Measurements from ENCODE around the gene GALE. TPM values are rescaled to one million over a fixed set of nuclear protein-coding genes. Genes with fewer than 3 reads are reported as not detected.
A peak's percentile ranks its signal among the peaks of the same experiment; 100 is the strongest.
"Not testable (repeated sequence)": the region's sequence is repeated elsewhere in the genome, so short reads cannot be mapped to it uniquely, and the experiment has no call there.

GALE gene
- total RNA-seq = 100 to 1,000 TPM in 2 of 4 donors, 10 to 100 TPM in 2; 28.5 to 166 (median 124) TPM

- in situ Hi-C loops (cut with MboI; ENCODE audit: low pct_ligation_motif_present in 1 of 4, low pct_unique_long_range_greater_than_20kb in 1 of 4, low sequenced_read_pairs in 3 of 4) = loop anchor here in 2 of 4 donors (10.0 to 25.0 kb wide), 2 partner anchors 64 to 112 kb away; partner anchors contain the start of genes CNR2 (in 1 of the 2) and FUCA1 (in 1 of the 2)
- H3K27me3 ChIP-seq = no peaks in the 10 kb centered on the region
- H3K4me1 ChIP-seq = peaks cover 14 to 40% (median 28%) of the 10 kb centered on the region in 4 donors
- DNase-seq = peak; percentile 98
- no peak for TF ChIP-seq EP300 (IDR thresholded peaks at IDR 0.05; ENCODE audit: low read depth)
- TF ChIP-seq CTCF (IDR thresholded peaks at IDR 0.05) = no peak
- peak; percentile 88 for TF ChIP-seq POLR2A (IDR thresholded peaks at IDR 0.05)
- peak; percentile 86 to 93 (median 92) for TF ChIP-seq POLR2AphosphoS5 (IDR thresholded peaks at IDR 0.05)
- no peaks in the 10 kb centered on the region for H3K9me3 ChIP-seq
- intact Hi-C loops (cut with DNase I; ENCODE audit: low total_unique reads) = loop anchor here (10.0 kb wide), 1 partner anchor 64 kb away; the partner anchor contains the start of gene FUCA1
- WGBS, 2 donors (ENCODE audit: low coverage in 1 of 2) = 0% methylated on average over 25 of the region's 82 CpGs; no CpG with 5 or more reads in 1 of the 2 donors
- peak within 1 kb of the TSS; percentile 64 to 87 (median 85) for H3K4me3 ChIP-seq
- H3K27ac ChIP-seq = peak within 1 kb of the TSS; percentile 91 to 96 (median 94)
- H3K36me3 ChIP-seq = no peaks in the 10 kb centered on the region
Measured at GRCh38 chr1:23800400-23801337, at the start of gene GALE. GALE (minus strand) TSS chr1:23800754; CDS start chr1:23799007, 1,747 bp downstream.

GRCh38 chr1:23848673-23849616 is 48.4 kb upstream of the GALE start:
- DNase-seq = no peak
- intact Hi-C loops (cut with DNase I; ENCODE audit: low total_unique reads) (no loop called here), in situ Hi-C loops (cut with MboI; ENCODE audit: low pct_ligation_motif_present in 1 of 4, low pct_unique_long_range_greater_than_20kb in 1 of 4, low sequenced_read_pairs in 3 of 4) (no loop called here)
- H3K36me3 ChIP-seq = peaks cover 0 to 43% (median 16%) of the 10 kb centered on the region in 4 donors
- no peaks in the 10 kb centered on the region for H3K27me3 ChIP-seq
- H3K4me1 ChIP-seq = no peaks in the 10 kb centered on the region
- H3K4me3 ChIP-seq = no peak overlapping the region
- TF ChIP-seq EP300 (IDR thresholded peaks at IDR 0.05; ENCODE audit: low read depth) (no peak), POLR2A (IDR thresholded peaks at IDR 0.05) (no peak), POLR2AphosphoS5 (IDR thresholded peaks at IDR 0.05) (no peak), CTCF (IDR thresholded peaks at IDR 0.05) (no peak)
- H3K27ac ChIP-seq = no peak overlapping the region
- 92 to 93% methylated on average over 6 to 12 of the region's 12 CpGs for WGBS, 2 donors (ENCODE audit: low coverage in 1 of 2)
- H3K9me3 ChIP-seq = no peaks in the 10 kb centered on the region

GRCh38 chr1:23847482-23848095 is 47.0 kb upstream of the GALE start:
- H3K27me3 ChIP-seq; H3K4me1 ChIP-seq; DNase-seq; H3K4me3 ChIP-seq; intact Hi-C loops (cut with DNase I; ENCODE audit: low total_unique reads); H3K27ac ChIP-seq; H3K9me3 ChIP-seq; in situ Hi-C loops (cut with MboI; ENCODE audit: low pct_ligation_motif_present in 1 of 4, low pct_unique_long_range_greater_than_20kb in 1 of 4, low sequenced_read_pairs in 3 of 4): not testable (repeated sequence)
- 100% methylated on average over 2 of the region's 2 CpGs; no CpG with 5 or more reads in 1 of the 2 donors for WGBS, 2 donors (ENCODE audit: low coverage in 1 of 2)
- H3K36me3 ChIP-seq = peaks cover 0 to 43% (median 16%) of the 10 kb centered on the region in 4 donors

GRCh38 chr1:23845163-23845562 is 44.6 kb upstream of the GALE start:
- Histone ChIP-seq H3K9me3 (no peaks in the 10 kb centered on the region), H3K36me3 (peaks cover 0 to 43% (median 16%) of the 10 kb centered on the region in 4 donors), H3K27ac (no peak overlapping the region), H3K4me3 (no peak overlapping the region), H3K4me1 (no peaks in the 10 kb centered on the region), H3K27me3 (no peaks in the 10 kb centered on the region)
- in situ Hi-C loops (cut with MboI; ENCODE audit: low pct_ligation_motif_present in 1 of 4, low pct_unique_long_range_greater_than_20kb in 1 of 4, low sequenced_read_pairs in 3 of 4) = no loop called here
- intact Hi-C loops (cut with DNase I; ENCODE audit: low total_unique reads) = no loop called here
- DNase-seq = no peak
- WGBS, 2 donors (ENCODE audit: low coverage in 1 of 2) = 95 to 98% methylated on average over 2 of the region's 2 CpGs
- no peak for TF ChIP-seq POLR2AphosphoS5 (IDR thresholded peaks at IDR 0.05)
- TF ChIP-seq POLR2A (IDR thresholded peaks at IDR 0.05) = no peak
- TF ChIP-seq EP300 (IDR thresholded peaks at IDR 0.05; ENCODE audit: low read depth) = no peak
- TF ChIP-seq CTCF (IDR thresholded peaks at IDR 0.05) = no peak
